H9 (cell line): ENCODE results near the gene HYAL4. TPM values are rescaled to one million over a fixed set of nuclear protein-coding genes. Genes with fewer than 3 reads are reported as not detected.

ENCODE experiments used
- DNase-seq: peaks from one replicate; pipeline ENCODE4 v3.0.0-alpha.2; 2017
- H2AFZ ChIP-seq: one replicate; pipeline ENCODE4 v1.6.1; 2013; ENCODE audit warnings: mild to moderate bottlenecking, low read length, control low read depth, moderate library complexity
- H2AK5ac ChIP-seq: 2 replicates; pipeline ENCODE4 v1.6.1; 2013; ENCODE audit warnings: low read length, control low read depth, mixed read lengths; ENCODE audit not compliant: insufficient read length
- H2BK120ac ChIP-seq: one replicate; pipeline ENCODE4 v1.6.1; 2013; ENCODE audit warnings: low read depth, mild to moderate bottlenecking, low read length, control low read depth, inconsistent platforms; ENCODE audit not compliant: poor library complexity, severe bottlenecking
- H2BK12ac ChIP-seq: 2 replicates; pipeline ENCODE4 v1.6.1; 2013; ENCODE audit warnings: low read length, control low read depth, mixed read lengths, low read depth; ENCODE audit not compliant: insufficient read length
- H2BK15ac ChIP-seq: 2 replicates; pipeline ENCODE4 v1.6.1; 2013; ENCODE audit warnings: low read depth, low read length, control low read depth
- H2BK20ac ChIP-seq: one replicate; pipeline ENCODE4 v1.6.1; 2013; ENCODE audit warnings: low read depth, mild to moderate bottlenecking, low read length, control low read depth, inconsistent platforms; ENCODE audit not compliant: poor library complexity, severe bottlenecking
- H2BK5ac ChIP-seq: 2 replicates; pipeline ENCODE4 v1.6.1; 2013; ENCODE audit warnings: low read length, control low read depth, mixed read lengths; ENCODE audit not compliant: insufficient read length
- H3K14ac ChIP-seq: 2 replicates; pipeline ENCODE4 v1.6.1; 2013; ENCODE audit warnings: low read length, control low read depth; ENCODE audit not compliant: insufficient read depth
- H3K18ac ChIP-seq: 2 replicates; pipeline ENCODE4 v1.6.1; 2013; ENCODE audit warnings: low read depth, mild to moderate bottlenecking, mixed read lengths, low read length, control low read depth; ENCODE audit not compliant: insufficient read length
- H3K23ac ChIP-seq: 2 replicates; pipeline ENCODE4 v1.6.1; 2013; ENCODE audit warnings: low read length, control low read depth, mixed read lengths, low read depth; ENCODE audit not compliant: insufficient read length
- H3K23me2 ChIP-seq: 2 replicates; pipeline ENCODE4 v1.6.1; 2013; ENCODE audit warnings: low read depth, mild to moderate bottlenecking, mixed read lengths, low read length, control low read depth; ENCODE audit not compliant: insufficient read length, poor library complexity, severe bottlenecking
- H3K27ac ChIP-seq: 2 replicates; pipeline ENCODE4 v1.5.1; 2013; ENCODE audit warnings: low read length, control low read depth, mixed read lengths, low read depth; ENCODE audit not compliant: insufficient read length
- H3K27me3 ChIP-seq: 2 replicates; pipeline ENCODE4 v1.6.1; 2013; ENCODE audit warnings: low read length, control low read depth, inconsistent platforms; ENCODE audit not compliant: insufficient read depth
- H3K4ac ChIP-seq: 2 replicates; pipeline ENCODE4 v1.6.1; 2013; ENCODE audit warnings: low read depth, mild to moderate bottlenecking, control low read depth, inconsistent platforms, low read length, moderate library complexity
- H3K4me1 ChIP-seq: 2 replicates; pipeline ENCODE4 v1.6.1; 2013; ENCODE audit warnings: low read length, control low read depth, inconsistent platforms; ENCODE audit not compliant: insufficient read depth
- H3K4me2 ChIP-seq: 2 replicates; pipeline ENCODE4 v1.6.1; 2013; ENCODE audit warnings: low read length, control low read depth, mixed read lengths; ENCODE audit not compliant: insufficient read length, insufficient read depth
- H3K56ac ChIP-seq: 2 replicates; pipeline ENCODE4 v1.6.1; 2013; ENCODE audit warnings: low read depth, mild to moderate bottlenecking, mixed read lengths, low read length, control low read depth; ENCODE audit not compliant: insufficient read length
- H3K79me1 ChIP-seq: 2 replicates; pipeline ENCODE4 v1.6.1; 2013; ENCODE audit warnings: low read depth, mild to moderate bottlenecking, moderate library complexity, low read length, control low read depth, inconsistent platforms; ENCODE audit not compliant: insufficient read depth, poor library complexity, severe bottlenecking
- H3K79me2 ChIP-seq: 2 replicates; pipeline ENCODE4 v1.6.1; 2013; ENCODE audit warnings: low read length, control low read depth, inconsistent platforms; ENCODE audit not compliant: insufficient read depth
- H3K9ac ChIP-seq: 2 replicates; pipeline ENCODE4 v1.6.1; 2013; ENCODE audit warnings: low read length, control low read depth, mixed read lengths; ENCODE audit not compliant: insufficient read length; ENCODE audit errors: extremely low read depth
- H3K9me3 ChIP-seq: one replicate; pipeline ENCODE4 v1.6.1; 2013; ENCODE audit warnings: low read depth, low read length, inconsistent platforms; ENCODE audit not compliant: control insufficient read depth
- H3T11ph ChIP-seq: one replicate; pipeline ENCODE4 v1.6.1; 2013; ENCODE audit warnings: mild to moderate bottlenecking, low read length, control low read depth, inconsistent platforms
- H4K20me1 ChIP-seq: one replicate; pipeline ENCODE4 v1.6.1; 2013; ENCODE audit not compliant: control insufficient read depth, insufficient read length, insufficient read depth
- H4K5ac ChIP-seq: 2 replicates; pipeline ENCODE4 v1.6.1; 2013; ENCODE audit warnings: low read depth, mild to moderate bottlenecking, mixed read lengths, low read length, control low read depth; ENCODE audit not compliant: insufficient read length
- H4K8ac ChIP-seq: replicated peaks from 2 replicates; pipeline ENCODE4 v1.6.1; 2013; ENCODE audit warnings: low read length, control low read depth, mixed read lengths, low read depth; ENCODE audit not compliant: insufficient read length
- H4K91ac ChIP-seq: 2 replicates; pipeline ENCODE4 v1.6.1; 2013; ENCODE audit warnings: low read depth, mild to moderate bottlenecking, moderate library complexity, mixed read lengths, low read length, control low read depth; ENCODE audit not compliant: insufficient read length
- H3K27ac Mint-ChIP-seq, 3 experiments: 2 replicates in 2 of 3; 3 replicates in 1 of 3; pipeline ENCODE4 v1.8.0; 2020 to 2021; ENCODE audit warnings: mixed read lengths in 3 of 3, mild to moderate bottlenecking in 1 of 3, moderate library complexity in 1 of 3
- H3K27me3 Mint-ChIP-seq: 2 replicates; pipeline ENCODE4 v1.8.0; 2021; ENCODE audit warnings: low read depth, mild to moderate bottlenecking, moderate library complexity, mixed read lengths
- H3K36me3 Mint-ChIP-seq, 3 experiments: 2 replicates in 2 of 3; 3 replicates in 1 of 3; pipeline ENCODE4 v1.8.0; 2020 to 2021; ENCODE audit warnings: low read depth in 3 of 3, mixed read lengths in 3 of 3; ENCODE audit not compliant: insufficient read depth in 1 of 3
- H3K4me1 Mint-ChIP-seq, 2 experiments: 2 replicates each; pipeline ENCODE4 v1.8.0; 2020; ENCODE audit warnings: mixed read lengths in 2 of 2
- H3K4me3 Mint-ChIP-seq, 2 experiments: 2 replicates in 1 of 2; 3 replicates in 1 of 2; pipeline ENCODE4 v1.8.0; 2020 to 2021; ENCODE audit warnings: mild to moderate bottlenecking in 2 of 2, mixed read lengths in 2 of 2, moderate library complexity in 1 of 2
- H3K9me3 Mint-ChIP-seq, 2 experiments: 2 replicates in 1 of 2; 3 replicates in 1 of 2; pipeline ENCODE4 v1.8.0; 2020; ENCODE audit warnings: mild to moderate bottlenecking in 2 of 2, mixed read lengths in 2 of 2, moderate library complexity in 1 of 2
- CTCF ChIP-seq: fragments of 200-600 bp; sonication (generic); conservative IDR thresholded peaks from 3 replicates; pipeline ENCODE4 v1.8.0; 2021; ENCODE audit warnings: antibody characterized with exemption, mild to moderate bottlenecking
- WGBS: extraction: QIAGEN DNeasy Blood & Tissue Kit; methylation state at CpG from one replicate; pipeline ENCODE4 v1.1.7; 2013; ENCODE audit warnings: missing lambda C conversion rate, low lambda C conversion rate, mixed read lengths; ENCODE audit not compliant: insufficient read length; ENCODE audit errors: extremely low coverage; 5-methylcytosine and 5-hydroxymethylcytosine counted together
- total RNA-seq: library from RNA; stranded (reverse); gene quantifications from 2 replicates; pipeline ENCODE4 v1.2.1, GENCODE V29; 2021

Gene HYAL4
- total RNA-seq, 1 experiment from 2014 or later, result not detected

- Histone ChIP-seq H2AFZ (no peak overlapping the region), H3K79me2 (no peaks in the 10 kb centered on the region), H3K4me1 (no peaks in the 10 kb centered on the region), H2BK120ac (no peak overlapping the region), H4K91ac (no peak overlapping the region), H3K4ac (no peak overlapping the region), H3K79me1 (no peaks in the 10 kb centered on the region), H3K4me2 (no peak overlapping the region), H3K27me3 (no peaks in the 10 kb centered on the region), H4K20me1 (no peaks in the 10 kb centered on the region), H3K14ac (no peak overlapping the region), H3K23ac (no peak overlapping the region), H2BK15ac (no peak overlapping the region), H2BK20ac (no peak overlapping the region), H4K8ac (no peak overlapping the region), H3K56ac (no peak overlapping the region), H4K5ac (no peak overlapping the region), H3K9me3 (no peaks in the 10 kb centered on the region), H3K23me2 (no peaks in the 10 kb centered on the region), H2BK5ac (no peak overlapping the region), H2BK12ac (no peak overlapping the region), H3K9ac (no peak overlapping the region), H3K27ac (no peak overlapping the region), H2AK5ac (no peak overlapping the region), H3T11ph (no peak overlapping the region), H3K18ac (no peak overlapping the region)
- Mint-ChIP-seq H3K36me3 (peaks cover 0 to 3% (median 3%) of the 10 kb centered on the region in 3 experiments; a peak in 2 of 7 replicates), H3K4me3 (no peak overlapping the region), H3K9me3 (peaks cover 3 to 7% of the 10 kb centered on the region in 2 experiments; a peak in 4 of 5 replicates), H3K27ac (no peak overlapping the region), H3K4me1 (no peaks in the 10 kb centered on the region), H3K27me3 (no peaks in the 10 kb centered on the region)
- no peak for DNase-seq
- TF ChIP-seq CTCF, result no peak
- WGBS, result no CpG with 5 or more reads among the region's 2 CpGs
Measured at GRCh38 chr7:123809471-123809870, 35.5 kb upstream of the HYAL4 start.
